Heart left ventricle (tissue), 13 donors: ENCODE results near the gene MAP3K5.

Experiments
- CTCF ChIP-seq, 12 donors: fragments of 200-600 bp; sonication (generic) in 4 of 12; IDR thresholded peaks; one replicate each; pipeline versions ENCODE4 v1.5.0 to v1.8.0; 2018 to 2022; ENCODE audit warnings: antibody characterized with exemption in 12 of 12, mild to moderate bottlenecking in 5 of 12
- POLR2A ChIP-seq, 2 donors: fragments of 450-650 bp; IDR thresholded peaks; one replicate each; pipeline ENCODE4 v1.6.1; 2017; ENCODE audit warnings: antibody characterized with exemption in 2 of 2, mild to moderate bottlenecking in 2 of 2, moderate library complexity in 2 of 2
- donor health status: ischemic (EF 13 %, LVEDD 7.1; RV severe dilation, severe dysfunction).
- donor health status: DM: no; HTN: yes; CAD: no.
- donor health status: DM: no; HTN: no; CAD: no.
- donor health status: ischemic (EF 25% LVEDD 6.9; RV normal size, moderate dysfunction).
- donor health status: ischemic (EF 25% LVEDD 5.7; RV mildly dilated, moderate dysfunction).
- donor health status: ischemic (EF 35%, LVEDD 5.7; RV mildly dilated, moderate dysfunction).
- donor health status: nonischemic (EF 11% LVEDD 7.7; RV severe dilation, severe dysfunction).
- donor health status: DM: yes; HTN: yes; CAD: no.
- donor health status: PGD.
- donor health status: ischemic (EF 29% LVEDD 5.4; RV normal size, mild dysfunction).
- donor health status: nonischemic (EF 23%, LVEDD 6.1; RV moderate dilation, normal function).

GRCh38 chr6:136736281-136736960 is 55.9 kb downstream of the MAP3K5 start:
- TF ChIP-seq CTCF (IDR thresholded peaks at IDR 0.05) (no peak), POLR2A (IDR thresholded peaks at IDR 0.05) (no peak)
